ENCODE results near the gene NEURL1B.

Gene NEURL1B

DNA sequence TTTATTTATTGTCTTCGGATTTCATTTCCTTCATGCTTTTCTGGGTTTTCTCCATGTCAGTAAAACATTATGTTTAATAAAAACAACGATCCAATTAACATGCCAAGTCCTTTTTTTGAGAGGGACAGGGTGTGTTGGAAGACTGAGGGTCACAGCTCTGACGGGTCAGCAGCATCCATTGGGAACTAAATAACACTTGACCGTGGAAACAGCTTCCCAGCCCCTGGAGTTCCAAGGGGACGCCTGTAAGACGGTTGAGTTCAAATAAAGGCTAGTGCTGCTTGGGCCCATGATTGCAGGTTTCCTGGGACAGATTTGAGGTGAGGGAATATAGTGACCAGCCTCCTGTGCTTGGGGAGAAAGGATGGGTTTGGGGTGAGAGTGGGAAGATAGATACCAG lies 30.4 kb upstream of the NEURL1B start:
- DNase-seq: no peak

DNA sequence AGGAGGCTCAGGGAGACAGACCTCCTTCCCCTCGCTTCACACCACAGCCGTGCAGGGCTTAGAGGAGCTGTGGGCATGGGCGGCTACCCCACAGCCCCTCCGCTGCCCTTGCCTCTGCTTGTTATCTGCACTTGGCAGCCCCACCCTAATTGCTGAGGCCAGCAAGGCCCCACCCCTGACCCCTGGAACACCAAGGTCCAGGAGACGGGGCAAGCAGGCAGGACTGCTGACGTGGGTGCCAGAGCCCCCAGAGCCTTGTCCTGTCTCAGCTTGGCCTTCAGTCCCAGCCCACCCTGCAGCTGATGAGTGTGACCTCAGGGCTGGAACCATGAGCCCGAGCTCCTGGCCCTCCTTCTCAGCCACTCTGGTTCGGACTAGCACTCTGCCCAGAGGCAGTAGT lies 29.1 kb upstream of the NEURL1B start:
- no peak for DNase-seq

DNA sequence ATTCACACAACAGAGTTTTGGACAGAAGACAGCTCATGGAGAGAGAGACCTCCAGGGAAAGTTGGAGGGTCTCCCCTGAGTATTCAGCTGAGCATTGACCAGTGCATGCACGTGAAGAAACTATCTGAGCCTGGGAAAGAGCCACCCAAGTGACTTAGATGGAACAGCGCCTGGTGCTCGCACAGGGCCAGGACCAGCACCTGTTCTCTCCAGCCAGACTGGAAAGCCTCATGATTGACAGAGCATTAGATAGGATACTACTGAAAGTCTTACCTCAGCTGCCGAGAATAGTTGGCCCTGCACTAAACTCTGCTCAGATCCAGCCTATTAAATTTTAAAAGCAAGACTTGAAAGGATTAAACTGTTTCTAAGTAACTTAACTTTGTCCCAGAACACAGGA lies 28.3 kb upstream of the NEURL1B start:
- DNase-seq: no peak

DNA sequence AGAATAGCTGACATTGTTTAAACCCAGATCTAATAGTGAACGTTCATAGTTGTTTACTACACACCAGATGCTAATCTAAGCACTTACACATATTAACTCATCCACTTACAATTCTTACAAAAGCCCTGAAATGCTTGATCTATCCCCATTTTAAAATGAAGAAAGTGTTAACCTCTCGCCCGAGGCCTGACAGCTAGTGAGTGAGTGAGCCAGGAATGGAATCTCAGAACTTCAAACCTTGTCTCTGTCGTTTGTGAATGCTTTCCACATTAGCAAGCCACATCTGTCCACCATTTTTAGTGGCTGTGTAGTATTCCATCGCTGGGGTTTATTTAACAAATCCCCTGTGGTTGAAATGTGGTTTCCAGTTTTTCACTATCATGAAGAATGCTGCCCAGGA lies 24.9 kb upstream of the NEURL1B start:
- no peak for DNase-seq

DNA sequence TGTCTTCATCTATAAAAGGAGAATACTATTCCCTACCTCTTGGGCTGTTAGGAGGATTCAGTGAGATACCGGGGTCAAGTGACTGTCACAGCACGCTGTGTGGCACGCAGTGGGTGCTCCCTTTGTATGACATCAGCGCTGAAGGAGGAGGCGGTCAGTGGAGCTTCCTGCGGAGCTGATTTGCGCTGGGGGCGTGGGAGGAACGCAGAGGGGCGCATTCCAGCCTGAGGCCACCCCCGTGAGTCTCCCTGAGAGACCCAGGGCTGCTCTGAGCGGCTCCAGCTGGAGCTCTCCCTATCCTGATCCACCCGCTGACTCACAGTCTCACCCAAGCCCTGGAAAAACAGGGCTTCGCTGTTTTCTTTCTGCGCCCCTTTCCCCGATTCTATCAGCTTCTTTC lies 24.3 kb upstream of the NEURL1B start:
- DNase-seq: no peak

DNA sequence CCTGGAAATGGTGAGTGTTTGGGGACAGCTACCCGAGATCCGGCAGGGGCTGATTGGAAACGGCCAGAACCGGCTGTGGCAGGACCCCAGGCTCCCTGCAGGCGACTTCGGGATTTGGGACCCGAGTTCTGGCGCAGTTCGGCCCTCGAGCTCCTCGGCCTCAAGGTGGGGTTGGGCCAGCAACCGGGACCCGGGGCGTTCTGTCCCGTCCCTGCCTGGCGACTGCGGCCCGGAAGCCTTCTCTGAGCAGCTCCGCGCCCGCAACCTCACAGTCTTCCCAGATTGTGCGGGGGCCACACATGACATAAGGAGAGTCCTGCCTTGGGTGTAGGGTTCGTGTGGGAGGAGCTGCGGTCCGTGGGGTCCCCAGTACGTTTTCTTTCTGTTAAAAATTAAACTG lies 23.2 kb upstream of the NEURL1B start:
- no peak for DNase-seq

DNA sequence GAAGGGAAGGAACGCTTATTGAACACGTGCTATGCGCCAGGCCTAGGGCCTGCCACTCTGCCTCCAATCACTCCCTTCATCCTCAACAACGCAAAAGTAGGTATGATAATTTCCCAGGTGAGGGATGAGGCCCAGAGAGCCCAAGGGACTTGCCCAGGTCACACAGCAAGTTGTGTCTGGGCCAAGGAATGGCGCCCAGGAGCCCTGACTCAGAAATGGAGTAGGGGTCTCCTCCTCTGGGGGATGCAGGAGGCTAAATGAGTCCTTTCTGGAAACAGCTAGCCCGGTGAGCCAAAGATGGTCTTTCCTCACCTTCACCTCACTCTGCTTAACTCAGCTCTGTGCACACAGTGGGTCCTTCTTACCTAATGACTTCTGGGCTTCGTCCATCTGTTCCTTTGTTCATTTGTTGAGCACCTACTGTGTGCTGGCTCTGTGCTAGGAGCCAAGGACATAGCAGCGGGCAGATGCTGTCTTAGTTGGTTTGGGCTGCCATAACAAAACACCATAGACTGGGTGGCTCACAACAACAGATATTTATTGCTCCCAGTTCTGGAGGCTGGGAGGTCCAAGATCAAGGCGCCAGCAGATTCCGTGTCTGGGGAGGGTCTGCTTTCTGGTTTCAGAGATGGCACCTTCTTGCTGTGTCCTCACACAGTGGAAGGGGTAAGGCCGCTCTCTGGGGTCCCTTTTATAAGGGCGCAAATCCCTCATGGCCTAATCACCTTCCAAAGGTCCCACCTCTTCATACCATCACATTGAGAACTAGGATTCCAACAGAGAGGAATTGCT lies 22.3 kb upstream of the NEURL1B start:
- no peak for DNase-seq

DNA sequence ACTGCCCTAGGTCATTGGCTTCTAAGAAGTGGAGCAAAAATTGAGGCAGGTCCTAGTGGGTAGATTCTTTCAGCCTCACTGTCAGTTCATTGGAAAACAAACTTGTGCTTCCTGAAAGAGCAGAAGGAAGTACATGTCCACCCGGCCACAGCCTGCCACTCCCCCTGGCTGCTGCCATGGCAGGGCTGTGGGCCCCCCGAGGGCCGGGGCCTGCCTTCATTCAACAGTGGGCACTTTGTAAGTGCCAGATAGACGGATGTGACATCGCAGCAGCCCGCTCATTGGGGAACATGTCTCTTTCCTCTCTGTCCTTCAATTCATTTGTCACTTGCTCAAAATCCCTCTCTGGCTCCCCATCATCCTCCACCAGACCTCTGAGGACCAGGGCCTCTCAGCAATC lies 20.6 kb upstream of the NEURL1B start:
- DNase-seq: no peak

DNA sequence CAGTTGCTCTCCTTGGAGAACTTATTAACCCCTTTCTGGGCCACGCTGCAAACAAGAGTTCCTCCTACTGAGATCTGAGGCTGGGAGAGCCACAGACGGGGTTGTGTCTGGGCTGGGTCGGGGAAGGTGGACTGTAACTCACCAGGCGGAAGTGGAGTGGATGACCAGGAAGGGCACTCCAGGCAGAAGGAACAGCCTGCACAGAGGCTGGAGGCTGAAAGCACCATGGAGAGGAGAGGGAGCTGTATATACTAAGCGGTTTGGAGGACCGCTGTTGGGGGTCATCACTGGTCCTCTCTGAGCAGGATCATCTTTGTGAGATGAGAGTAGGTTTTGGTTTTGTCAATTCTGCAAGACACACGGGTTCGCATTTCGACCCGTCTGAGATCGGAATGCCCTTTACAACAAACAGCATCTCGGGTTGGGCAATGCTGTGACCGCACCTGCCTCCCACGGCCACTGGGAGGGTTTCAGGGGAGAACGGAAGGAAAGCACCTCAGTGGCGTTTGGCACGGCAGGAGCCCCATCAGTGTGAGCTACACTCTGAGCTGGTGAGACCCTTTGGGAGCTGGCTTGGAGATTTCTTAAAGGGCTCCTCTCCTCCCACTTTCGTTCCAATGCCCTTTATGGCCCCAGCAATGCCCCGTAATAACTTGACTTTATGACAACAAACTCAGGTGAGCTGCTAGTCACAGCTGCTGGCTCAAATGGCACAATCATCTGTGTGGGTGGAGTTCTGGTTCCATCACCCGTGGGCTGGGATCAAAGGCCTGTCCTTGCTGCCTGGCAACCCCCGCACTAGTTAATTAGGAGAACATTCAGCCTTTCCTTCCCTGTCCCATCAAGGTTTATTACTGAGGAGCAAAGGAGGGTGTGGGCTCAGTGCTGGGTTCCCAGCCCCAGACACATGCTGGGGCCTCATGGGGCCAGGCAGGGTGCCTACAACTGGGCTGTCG lies 18.7 kb upstream of the NEURL1B start:
- DNase-seq: no peak

DNA sequence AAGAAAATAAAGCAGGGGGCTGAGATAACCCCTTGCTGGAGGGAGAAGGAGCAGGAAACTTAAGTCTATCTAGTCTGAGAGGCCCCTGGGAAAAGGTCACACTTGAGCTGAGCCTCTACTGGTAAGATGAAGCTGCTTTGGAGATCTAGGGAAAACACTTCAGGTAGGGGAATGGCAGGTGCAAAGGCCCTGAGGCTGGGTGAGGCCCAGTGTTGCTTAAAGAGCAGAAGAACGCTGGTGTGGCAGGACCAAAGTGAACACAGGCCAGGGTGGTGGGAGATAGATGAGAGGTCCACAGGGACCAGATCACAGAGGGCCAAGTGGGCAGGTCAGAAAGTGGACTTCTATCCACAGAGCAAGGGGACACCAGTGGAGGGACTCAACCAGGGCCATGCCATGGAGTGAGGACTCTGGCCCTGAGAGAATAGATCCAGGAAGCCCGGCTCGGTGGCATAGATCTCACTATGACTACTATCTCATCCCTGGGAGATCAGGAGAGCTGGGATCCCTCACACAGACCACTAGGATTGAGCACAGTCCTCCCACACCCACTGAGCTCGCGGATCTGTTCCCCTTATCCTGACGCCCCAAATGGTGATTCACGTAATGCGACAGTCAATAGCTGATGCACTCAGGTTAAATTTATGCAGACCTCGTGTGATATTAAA lies 17.6 kb upstream of the NEURL1B start:
- no peak for DNase-seq

DNA sequence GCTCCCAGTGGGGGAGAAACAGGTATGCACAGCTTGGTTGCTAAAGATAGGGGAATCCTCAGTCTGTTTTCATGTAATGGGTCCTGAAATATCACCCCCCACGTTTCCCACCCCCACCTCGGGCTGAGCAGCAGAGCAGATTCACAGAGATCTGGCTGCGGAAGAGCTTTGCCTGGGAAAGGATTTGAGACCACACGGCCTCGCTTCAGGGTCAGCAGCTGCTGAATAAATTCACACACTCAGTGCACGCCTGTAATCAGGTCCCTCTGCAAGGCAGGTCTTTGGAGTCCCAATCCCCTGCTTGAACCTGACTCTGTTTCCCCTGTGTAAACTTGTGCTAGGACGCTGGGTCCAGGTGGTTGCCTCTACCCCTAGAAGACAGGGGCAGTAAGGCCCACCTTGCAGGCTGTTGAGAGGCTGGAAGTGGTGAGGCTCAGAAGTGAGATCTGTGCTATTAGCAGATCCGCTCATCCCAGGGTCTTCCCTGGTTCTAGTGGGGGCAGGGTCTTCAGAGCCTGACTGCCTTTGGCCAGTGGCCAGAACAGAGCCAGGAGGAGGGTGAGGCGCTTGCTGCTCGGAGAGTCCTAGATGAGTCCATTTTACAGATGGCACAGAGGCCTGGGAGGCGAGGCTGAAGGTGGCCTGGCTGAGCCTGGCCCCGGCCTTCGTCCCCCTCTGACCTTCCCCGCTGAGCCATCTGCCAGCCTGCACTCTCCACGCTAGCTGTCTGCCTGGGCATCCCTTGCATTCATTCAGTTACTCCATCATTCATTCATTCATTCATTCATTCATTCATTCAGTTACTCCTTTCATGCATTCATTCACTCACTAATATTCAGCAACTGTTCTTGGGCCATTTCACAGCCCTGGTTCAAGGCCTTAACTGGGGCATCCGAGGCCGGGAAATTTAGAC lies 16.7 kb upstream of the NEURL1B start:
- no peak for DNase-seq

DNA sequence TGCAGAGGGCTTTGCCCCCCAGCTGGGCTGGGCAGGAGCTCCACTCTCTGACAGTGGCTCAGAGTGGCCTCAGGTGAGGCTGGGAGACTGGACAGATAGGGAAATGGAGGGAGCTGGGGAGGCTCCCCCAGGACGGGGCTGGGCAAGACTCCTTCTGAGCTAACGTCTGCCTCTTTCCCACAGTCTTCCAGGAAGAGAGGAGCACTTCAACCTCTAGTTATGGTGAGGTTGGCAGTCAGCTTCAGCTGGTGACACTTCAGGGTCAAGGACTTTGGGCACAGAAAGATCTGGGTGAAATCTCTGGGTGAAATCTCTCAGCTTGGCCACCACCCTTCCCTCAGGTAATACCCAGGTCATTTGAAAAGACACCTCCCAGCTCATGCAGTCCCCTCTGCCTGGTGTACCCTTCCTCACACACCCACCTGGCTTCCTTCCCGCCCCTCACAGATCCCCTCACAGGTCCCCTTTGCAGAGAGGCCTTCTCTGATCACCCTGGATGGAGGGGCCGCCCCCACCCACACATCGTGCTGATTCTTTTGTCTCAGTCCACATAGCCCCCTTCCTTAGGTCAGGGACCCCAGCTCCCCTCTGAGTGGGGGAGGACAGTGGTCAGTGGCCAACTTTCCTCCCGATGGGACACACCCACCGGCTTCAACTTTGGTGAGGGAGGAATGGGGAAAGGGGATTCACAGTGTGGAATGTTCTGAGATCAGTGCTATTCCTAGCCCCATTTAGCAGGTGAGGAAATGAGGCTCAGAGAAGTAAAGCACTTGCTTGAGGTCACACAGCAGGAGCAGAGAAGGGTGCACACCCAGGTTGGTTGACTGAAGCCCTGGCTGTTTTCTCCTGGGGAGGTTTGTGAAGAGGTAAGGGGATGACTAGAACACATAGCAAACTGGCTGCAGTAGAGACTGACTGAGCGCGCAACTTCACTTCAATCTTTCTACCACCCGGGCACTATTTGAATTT lies 15.8 kb upstream of the NEURL1B start:
- DNase-seq: no peak

DNA sequence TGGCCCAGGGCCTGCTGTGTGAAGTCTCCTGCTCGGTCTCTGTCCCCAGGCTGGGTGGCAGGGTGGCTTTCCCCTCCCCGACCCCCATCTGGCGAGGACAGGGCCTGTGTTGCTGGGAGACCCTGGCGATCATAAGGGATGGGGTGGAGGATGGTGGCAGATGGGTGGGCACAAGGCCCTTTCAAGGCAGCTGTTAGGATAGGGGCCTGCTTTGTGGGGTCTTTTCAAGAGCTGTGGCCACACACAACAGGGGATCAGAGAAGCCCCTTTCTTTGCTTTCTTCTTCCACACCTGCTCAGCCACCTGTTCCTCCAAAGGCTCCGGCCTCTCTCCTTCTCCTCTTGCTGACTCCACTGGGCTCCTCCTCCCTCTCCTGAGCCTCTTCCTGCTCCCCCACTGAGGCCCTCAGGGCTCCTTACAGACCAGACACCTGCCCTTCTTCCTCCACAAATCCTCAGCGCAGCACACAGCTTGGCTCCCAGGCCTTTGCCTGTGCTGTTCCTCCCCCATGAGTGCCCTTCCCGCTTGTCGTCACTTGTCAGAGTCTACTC lies 15.0 kb upstream of the NEURL1B start:
- no peak for DNase-seq

DNA sequence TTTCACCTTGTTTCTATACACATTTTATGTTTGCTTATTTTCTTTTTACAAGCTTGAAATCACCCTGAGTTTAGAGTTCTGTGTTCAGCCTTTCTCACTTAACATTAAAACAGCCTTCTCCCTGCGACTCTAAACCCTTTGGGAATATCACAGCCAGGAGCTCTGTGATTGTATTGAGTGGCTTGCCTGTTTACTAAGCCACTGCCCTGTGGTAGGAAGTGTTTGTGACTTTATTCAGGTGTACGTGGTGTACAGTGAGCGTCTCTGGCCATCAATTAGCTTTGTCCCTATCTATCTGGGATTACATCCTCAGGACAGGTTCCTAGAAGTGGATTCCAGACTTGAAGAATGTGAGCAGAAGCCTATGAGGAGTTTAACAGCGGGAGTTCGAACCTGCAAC lies 11.0 kb upstream of the NEURL1B start:
- DNase-seq: no peak

DNA sequence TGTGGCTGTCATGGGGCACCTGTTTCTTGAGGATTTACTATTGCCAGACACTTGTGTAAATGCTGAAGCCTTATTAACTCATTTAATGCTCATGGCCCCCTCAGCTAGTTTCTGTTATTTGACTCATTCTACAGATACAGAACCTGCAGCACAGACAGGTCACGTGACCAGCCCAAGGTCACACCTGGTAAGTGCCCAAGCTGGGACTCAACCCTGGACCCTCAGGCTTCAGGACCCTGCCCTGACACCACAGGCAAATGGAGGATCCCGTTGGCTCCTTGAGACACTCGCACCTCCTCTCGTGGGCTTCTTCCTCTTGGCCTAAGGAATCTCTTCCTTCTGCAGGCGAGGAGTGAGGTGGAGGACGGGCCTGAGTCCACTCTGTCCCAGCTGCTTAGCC lies 10.6 kb upstream of the NEURL1B start:
- DNase-seq: no peak

DNA sequence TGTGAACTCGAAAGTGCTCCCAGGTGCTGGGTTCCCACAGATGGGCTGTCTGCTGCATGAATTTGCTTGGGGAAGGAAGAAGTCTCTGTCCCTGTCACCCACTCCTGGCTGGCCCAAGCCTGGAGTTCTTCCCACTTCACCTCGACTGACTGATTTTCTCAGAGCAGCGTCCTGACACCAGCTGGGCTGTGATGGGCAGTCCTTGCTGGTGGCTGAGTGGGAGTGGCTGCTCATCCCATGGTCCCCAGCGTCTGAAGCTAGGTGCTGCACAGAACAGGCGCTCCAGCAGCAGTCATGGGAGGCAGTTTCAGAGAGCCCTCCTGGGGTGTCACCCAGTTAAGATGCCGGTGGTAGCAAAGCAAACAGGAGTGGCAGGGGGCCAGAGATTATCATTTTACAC lies 10.1 kb upstream of the NEURL1B start:
- DNase-seq: no peak

DNA sequence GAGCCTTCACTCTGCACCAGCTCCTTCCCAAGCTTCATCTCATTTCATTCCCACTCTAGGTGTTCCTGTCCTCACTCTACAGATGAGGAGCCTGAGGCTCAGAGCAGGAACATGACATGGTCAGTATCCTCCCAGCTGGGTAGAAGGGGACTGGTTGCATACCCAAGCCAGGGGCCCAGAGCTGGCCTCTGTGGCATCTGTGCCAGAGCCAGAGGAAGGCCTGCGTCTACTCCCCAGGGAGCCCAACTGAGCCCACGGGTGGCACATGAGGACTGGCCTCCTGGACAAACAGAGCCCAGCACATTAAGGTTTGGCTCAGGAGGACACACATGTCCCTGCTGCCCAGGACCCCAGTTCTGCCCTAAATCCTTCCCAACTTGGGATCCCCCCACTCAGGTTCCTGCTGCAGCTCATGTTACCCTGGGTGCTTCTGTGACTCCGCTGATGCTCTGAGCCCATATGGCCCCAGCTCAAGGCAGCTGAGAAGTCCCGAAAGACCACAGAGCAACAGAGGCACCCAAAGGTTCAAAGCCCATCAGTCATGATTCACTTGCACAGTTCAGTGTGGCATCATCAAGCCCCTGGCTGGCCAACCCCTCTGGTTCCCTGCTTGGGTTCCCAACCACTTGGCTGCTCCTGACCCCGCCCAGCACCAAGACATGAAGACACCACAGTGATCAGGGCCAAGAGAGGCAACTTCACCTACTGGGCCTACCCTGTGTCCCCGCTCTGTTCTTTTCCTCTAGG lies 8.5 kb upstream of the NEURL1B start:
- no peak for DNase-seq

DNA sequence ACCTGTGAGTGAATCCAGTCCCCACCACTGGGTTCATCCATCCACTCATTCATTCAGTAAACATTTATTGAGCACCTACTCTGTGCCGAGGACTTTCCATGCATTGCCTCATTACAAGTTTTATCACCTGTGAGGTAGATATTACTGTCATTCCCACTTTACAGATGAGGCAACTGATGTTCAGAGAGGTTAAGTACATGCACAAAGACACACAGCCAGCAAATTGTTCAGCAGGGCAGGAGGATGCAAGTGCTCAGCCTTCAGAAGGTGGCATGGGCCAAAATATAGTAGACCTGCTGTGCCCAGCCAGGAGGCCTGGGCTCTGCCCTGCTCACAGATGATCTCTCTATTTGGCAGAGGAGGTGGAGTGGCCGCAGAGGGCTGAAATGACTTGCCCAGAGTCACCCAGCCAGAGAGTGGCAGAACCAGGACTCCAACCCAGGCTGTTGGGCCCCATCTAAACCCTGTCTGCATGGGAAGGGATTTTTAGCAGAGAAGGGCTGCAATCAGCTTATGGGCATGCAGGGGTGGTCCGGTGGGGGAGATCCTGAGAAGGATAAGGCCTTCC lies 7.6 kb upstream of the NEURL1B start:
- no peak for DNase-seq

DNA sequence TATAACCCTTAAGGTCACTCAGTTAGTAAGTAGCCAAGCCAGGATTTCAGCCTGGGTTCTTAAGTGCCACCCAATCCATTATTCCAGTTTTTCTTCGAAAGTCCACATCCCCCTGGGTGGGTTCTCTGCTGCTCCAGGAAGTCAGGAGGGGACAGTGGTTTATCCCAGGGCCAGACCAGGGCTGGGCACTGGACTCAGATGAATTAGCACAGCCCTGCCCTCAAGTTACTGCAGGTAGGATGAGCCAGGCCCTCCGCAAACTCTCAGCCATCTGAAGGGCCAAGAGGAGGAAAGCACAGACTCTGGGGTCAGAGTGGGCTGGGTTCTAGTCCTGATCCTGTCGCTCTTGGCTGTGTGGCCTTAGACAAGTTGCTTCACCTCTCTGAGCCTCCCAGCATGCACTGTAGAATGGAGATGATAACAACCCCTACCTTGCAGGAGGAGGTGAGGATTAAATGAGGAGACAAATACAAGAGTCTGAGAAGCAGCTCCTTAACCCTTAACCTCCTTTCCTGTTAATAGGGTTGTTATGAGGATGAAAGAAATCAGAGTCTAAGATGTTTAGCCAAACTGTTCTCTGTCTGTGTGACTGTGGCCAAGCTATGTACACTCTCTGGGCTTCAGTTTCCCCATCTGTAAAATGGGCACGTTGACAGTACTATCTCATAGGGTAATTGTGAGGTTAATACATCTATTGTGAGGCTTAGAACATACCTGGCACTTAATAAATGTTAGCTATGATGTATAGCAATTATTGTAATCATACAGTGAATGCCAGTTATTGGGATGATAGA lies 6.8 kb upstream of the NEURL1B start:
- no peak for DNase-seq

Data from suppressor macrophage treated with lipopolysaccharide for 1 hour (primary cell).